GOT3 (cell line): ENCODE data around the gene TRAPPC8.
"Not testable (repeated sequence)": the region's sequence is repeated elsewhere in the genome, so short reads cannot be mapped to it uniquely, and the experiment has no call there.

ENCODE experiments used
- DNase-seq: peaks from one replicate; lab custom pipeline; 2025; ENCODE audit warnings: mixed read lengths; lab: John Stamatoyannopoulos, UW

The TRAPPC8 gene

DNA sequence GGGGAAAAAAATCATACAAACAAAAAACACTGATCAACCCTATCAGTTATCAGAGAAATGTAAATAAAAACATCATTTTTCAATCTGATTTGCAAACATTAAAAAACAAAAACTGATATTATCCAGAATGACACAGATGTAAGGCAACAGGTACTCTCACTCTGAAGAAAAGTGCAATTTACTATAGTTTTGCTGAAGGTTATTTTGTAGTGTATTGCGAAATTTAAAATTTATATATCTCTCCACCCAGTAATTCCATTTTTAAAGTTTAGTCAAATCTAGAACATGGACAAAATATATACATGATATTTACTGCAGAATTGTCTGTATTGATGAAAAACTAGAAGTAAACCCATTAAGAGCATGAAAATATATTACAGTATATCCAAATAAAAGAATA is 79.8 kb downstream of the TRAPPC8 start:
- no peak for DNase-seq

GRCh38 chr18:31860488-31860887 is 82.4 kb downstream of the TRAPPC8 start:
- no peak for DNase-seq

GRCh38 chr18:31857526-31858106 is 85.3 kb downstream of the TRAPPC8 start:
- no peak for DNase-seq

GRCh38 chr18:31850844-31851243 is 92.1 kb downstream of the TRAPPC8 start:
- no peak for DNase-seq

DNA sequence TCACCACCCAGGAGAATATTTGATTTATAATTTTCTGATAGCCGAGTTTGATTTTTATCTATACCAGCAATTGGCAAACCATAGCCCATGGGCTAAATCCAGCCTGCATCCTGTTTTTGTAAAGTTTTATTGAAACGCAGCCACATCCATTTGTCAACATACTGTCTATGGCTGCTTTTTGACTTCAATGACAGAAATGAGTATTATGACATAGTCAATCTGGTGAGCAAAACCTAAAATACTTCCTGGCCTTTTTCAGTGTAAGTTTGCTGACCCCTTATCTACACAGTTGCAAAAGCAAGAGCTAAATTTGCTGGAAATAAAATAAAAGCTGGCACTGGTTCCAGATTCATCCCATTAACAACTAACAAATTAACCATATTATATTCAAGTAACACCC is 102.4 kb downstream of the TRAPPC8 start:
- DNase-seq = no peak

GRCh38 chr18:31837879-31838278 is 105.0 kb downstream of the TRAPPC8 start:
- DNase-seq = no peak

GRCh38 chr18:31835528-31836133 is 107.3 kb downstream of the TRAPPC8 start:
- DNase-seq = no peak

DNA sequence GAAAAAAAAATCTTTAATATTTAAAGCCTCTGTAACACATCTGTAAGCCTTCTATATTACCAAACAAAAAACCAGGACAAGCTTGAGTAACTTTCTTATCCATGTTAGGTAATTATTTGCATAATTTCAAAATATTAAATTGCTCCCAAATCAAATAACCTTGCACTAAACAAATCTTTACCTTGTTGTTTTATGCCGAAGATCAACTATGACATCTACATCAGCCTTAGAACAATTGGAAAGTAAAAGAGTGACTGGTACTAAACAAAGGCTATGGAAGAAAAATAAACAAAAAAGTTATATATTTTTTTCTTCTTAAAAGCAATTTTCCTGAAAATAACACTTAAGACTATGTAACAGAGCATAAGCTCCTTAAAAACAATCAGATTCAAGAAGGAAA is 111.0 kb downstream of the TRAPPC8 start:
- DNase-seq = no peak

DNA sequence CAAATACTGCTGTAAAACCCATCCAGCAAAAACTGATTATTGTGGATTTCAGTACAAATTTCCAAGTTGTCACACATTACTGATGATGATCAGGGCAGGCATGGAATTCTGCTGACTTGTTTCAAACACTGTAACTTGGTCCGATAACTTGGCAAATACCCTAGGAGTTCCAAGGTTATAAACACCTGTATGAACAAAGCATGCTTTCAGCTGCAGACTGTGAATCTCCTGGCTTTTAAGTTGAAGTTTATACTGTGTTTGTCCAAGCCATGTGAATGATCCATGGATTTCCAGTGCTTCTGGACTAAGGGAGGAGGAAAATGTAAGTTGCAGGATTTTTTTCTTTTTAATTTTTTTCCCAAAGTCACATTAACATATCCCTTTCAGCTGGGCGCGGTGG is 112.2 kb downstream of the TRAPPC8 start:
- no peak for DNase-seq

- DNase-seq = no peak
These were observed 114.3 kb downstream of the TRAPPC8 start for GRCh38 chr18:31828613-31829012.

DNA sequence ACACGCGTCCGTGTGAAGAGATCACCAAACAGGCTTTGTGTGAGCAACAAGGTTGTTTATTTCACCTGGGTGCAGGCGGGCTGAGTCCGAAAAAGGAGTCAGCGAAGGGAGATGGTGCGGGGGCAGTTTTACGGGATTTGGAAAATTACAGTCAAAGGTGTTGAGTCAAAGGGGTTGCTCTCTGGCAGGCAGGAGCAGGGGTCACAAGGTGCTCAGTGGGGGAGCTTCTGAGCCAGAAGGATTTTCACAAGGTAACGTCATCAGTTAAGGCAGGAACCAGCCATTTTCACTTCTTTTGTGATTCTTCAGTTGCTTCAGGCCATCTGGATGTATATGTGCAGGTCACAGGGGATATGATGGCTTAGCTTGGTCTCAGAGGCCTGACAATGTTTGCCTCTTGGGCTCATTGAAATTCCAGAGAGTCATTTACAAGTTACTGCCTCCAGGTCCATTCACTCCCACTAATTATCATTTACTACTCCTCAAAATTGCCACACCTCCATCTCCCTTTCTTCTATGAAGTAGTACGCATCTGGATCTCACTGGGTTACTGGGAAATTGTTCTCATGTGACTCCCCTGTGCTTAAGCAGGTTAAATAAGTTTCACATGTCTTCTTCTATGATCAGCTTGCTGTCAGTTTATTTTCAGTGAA is 116.1 kb downstream of the TRAPPC8 start:
- not testable (repeated sequence) for DNase-seq

DNA sequence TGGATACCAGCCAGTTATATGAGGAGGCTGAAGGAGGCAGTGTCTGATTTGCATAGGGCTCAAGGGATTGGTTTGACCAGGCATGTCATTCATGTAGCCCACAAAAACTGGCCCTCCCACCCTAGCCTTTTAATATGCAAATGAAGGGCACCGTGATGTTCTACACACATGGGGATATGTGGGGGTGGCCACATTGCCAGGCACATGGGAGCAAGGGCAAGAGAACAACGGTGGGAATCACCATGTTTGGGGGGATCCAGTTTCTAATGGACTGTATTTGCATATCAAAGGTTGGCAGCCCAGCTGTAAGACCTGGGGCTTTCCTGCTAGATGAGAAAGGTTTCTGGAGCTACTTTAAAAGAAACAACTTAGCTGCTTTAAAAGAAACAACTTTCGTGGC is 117.2 kb downstream of the TRAPPC8 start:
- no peak for DNase-seq

GRCh38 chr18:31821545-31822171 is 121.3 kb downstream of the TRAPPC8 start:
- DNase-seq = no peak

DNA sequence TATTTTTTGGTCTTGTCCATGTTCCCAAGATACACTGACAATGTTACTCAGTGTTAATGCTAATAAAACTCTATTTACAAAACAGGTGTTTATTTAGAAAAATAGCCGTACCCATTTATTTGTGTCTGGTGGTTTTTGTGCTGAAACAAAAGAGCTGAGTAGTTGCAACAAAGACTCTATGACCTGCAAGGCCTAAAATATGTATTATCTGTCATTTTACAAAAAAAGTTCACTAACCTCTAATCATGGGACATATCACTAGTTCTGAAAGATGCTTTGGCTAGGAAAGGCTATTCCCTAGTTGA is 123.1 kb downstream of the TRAPPC8 start:
- no peak for DNase-seq

DNA sequence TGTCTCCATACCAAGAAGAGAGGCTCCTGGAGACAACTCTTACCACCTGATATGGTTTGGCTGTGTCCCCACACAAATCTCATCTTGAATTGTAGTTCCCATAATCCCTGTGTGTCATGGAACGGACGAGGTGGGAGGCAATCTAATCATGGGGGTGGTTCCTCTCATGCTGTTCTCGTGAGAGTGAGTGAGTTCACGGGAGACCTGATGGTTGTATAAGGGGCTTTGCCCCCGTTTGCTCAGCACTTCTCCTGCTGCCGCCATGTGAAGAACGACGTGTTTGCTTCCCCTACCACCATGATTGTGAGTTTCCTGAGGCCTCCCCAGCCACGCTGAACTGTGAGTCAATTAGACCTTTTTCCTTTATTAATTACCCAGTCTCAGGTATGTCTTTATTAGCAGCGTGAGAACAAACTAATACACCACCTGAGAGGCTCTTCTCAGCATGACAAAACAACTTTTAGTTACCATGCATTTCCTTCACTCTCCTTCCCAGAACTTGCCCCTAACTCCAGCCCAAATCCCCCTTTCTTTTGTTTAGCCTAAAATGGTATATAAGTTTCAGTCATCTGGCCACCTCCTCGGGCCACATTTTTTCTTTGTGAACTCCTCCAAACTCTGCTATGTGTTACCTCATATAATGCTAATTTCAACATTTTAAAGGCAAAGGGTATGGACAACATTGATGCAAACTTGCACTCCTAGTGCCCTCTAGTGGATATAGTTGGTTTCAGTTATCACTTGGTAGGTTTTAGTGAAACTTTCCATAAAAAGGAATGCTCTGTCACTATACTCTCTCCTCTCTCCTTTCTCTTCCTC is 123.6 kb downstream of the TRAPPC8 start:
- no peak for DNase-seq

- no peak for DNase-seq
These were observed 128.8 kb downstream of the TRAPPC8 start for GRCh38 chr18:31814132-31814531.

- DNase-seq = not testable (repeated sequence)
These were observed 132.4 kb downstream of the TRAPPC8 start for GRCh38 chr18:31810336-31811130.

DNA sequence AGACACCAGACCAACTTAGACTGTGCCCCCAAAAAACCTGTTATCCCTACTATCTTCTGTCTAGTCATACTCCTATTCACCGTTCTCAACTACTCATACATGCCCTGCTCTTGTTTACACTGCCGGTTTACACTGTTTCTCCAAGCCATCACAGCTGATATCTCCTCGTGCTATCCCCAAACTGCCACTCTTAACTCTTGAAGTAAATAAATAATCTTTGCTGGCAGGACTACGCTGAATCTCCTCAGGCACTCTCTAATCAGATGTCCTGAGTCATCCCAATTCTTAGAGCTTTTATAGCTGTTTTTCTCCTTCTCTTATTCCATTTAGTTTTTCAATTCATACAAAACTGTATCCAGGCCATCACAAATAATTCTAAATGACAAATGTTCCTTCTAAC is 133.9 kb downstream of the TRAPPC8 start:
- DNase-seq = not testable (repeated sequence)

DNA sequence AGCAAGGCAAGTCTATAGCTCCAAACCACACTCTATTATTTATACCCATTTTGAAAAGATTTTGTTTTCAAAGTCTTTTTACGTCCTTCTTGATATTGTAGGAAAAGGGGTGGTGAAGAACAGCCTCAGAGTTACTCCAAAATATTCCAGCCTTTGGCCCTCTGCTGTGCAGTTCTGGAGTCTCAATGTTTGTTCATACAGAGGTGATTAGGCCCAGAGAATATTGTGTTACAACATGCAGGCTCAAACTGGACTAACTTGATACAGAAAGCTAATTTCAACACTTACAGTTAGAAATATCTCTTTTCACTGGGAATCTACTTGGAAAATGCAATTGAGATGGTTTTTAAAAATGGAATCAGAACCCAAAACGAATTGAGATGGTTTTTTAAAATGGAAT is 141.8 kb downstream of the TRAPPC8 start:
- DNase-seq = no peak

DNA sequence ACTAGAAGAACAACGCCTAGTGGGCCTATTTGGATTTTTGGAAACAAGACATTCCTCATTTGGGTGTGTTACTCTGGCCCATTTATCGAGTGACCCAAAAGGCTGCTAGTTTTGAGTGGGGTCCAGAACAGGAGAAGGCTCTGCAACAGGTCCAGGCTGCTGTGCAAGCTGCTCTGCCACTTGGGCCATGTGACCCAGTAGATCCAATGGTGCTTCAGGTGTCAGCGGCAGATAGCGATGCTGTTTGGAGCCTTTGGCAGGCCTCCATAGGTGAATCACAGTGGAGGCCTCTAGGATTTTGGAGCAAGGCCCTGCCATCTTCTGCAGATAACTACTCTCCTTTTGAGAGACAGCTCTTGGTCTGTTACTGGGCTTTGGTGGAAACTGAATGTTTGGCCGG is 143.7 kb downstream of the TRAPPC8 start:
- not testable (repeated sequence) for DNase-seq

GRCh38 chr18:31798399-31798798 is 144.5 kb downstream of the TRAPPC8 start:
- no peak for DNase-seq

DNA sequence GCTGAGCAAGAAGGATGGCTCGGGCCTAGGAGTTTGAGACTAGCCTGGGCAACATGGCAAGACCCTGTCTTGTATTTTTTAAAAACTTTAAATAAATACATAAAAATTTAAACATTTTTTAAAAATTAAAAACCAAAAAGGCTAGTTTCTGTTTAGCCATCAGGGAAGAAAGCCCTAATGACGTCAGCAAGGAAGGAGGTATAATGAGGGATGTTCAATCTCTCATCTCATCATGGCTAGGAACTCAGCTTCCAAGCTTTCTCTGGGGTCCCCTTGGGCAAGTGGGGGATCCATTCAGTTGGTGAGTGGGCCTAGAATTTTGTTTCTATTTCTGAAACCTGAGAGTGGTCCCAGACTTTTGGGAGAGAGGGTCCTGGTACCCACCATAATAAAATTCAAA is 147.2 kb downstream of the TRAPPC8 start:
- no peak for DNase-seq
